ENCODE results near the gene STOM. TPM values are rescaled to one million over a fixed set of nuclear protein-coding genes. Genes with fewer than 3 reads are reported as not detected.
A peak's percentile ranks its signal among the peaks of the same experiment; 100 is the strongest.

The STOM gene
- total and polyA plus RNA-seq, 3 donors from 2014 or later = 49.7 to 82.3 (median 53.6) TPM

GRCh38 chr9:121348221-121348620 lies 21.8 kb downstream of the STOM start:
- Histone ChIP-seq H3K4me1 (peaks cover 22% of the 10 kb centered on the region), H3K27me3 (no peaks in the 10 kb centered on the region), H3K36me3 (ENCODE audit: low read depth, missing control alignments) (no peaks in the 10 kb centered on the region), H3K9me3 (no peaks in the 10 kb centered on the region), H3K4me3 (no peak overlapping the region), H3K27ac (no peak overlapping the region)
- no peak for DNase-seq
- TF ChIP-seq CTCF (IDR thresholded peaks at IDR 0.05) (no peak), POLR2A (IDR thresholded peaks at IDR 0.05) (no peak)
- intact Hi-C loops (cut with DNase I; ENCODE audit: low total_unique reads) = no loop called here
- 63 to 84% methylated on average over 3 of the region's 3 CpGs for WGBS, 2 donors

DNA sequence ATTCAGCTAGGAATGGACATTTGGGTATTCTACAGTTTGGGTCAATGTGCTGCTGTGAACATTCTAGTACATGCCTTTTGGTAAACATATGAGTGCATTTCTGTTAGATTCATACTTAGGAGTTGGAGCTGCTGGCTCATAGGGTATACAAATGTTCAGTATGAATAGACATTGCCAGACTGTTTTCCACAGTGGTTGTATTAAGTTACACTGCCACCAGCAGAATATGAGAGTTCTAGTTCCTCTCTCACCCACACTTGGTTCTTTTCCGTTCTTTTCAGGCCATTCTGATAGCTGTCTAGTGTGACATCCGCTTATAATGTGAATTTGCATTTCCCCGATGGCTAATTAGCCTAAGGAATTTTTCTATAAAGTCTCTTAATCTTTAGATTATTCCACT lies 25.0 kb downstream of the STOM start:
- intact Hi-C loops (cut with DNase I; ENCODE audit: low total_unique reads) = no loop called here
- DNase-seq = no peak
- Histone ChIP-seq H3K27ac (no peak overlapping the region), H3K27me3 (no peaks in the 10 kb centered on the region), H3K4me3 (no peak overlapping the region), H3K9me3 (no peaks in the 10 kb centered on the region), H3K4me1 (peaks cover 7% of the 10 kb centered on the region), H3K36me3 (ENCODE audit: low read depth, missing control alignments) (no peaks in the 10 kb centered on the region)
- 90 to 98% methylated on average over 3 of the region's 3 CpGs for WGBS, 2 donors
- TF ChIP-seq CTCF (IDR thresholded peaks at IDR 0.05) = no peak
- TF ChIP-seq POLR2A (IDR thresholded peaks at IDR 0.05) = no peak

GRCh38 chr9:121344184-121344583 lies 25.9 kb downstream of the STOM start:
- 72 to 84% methylated on average over 3 to 4 of the region's 4 CpGs for WGBS, 2 donors
- Histone ChIP-seq H3K27me3 (no peaks in the 10 kb centered on the region), H3K4me1 (peaks cover 5% of the 10 kb centered on the region), H3K36me3 (ENCODE audit: low read depth, missing control alignments) (no peaks in the 10 kb centered on the region), H3K27ac (no peak overlapping the region), H3K4me3 (no peak overlapping the region), H3K9me3 (no peaks in the 10 kb centered on the region)
- no peak for TF ChIP-seq CTCF (IDR thresholded peaks at IDR 0.05)
- no peak for TF ChIP-seq POLR2A (IDR thresholded peaks at IDR 0.05)
- no peak for DNase-seq
- intact Hi-C loops (cut with DNase I; ENCODE audit: low total_unique reads) = no loop called here

DNA sequence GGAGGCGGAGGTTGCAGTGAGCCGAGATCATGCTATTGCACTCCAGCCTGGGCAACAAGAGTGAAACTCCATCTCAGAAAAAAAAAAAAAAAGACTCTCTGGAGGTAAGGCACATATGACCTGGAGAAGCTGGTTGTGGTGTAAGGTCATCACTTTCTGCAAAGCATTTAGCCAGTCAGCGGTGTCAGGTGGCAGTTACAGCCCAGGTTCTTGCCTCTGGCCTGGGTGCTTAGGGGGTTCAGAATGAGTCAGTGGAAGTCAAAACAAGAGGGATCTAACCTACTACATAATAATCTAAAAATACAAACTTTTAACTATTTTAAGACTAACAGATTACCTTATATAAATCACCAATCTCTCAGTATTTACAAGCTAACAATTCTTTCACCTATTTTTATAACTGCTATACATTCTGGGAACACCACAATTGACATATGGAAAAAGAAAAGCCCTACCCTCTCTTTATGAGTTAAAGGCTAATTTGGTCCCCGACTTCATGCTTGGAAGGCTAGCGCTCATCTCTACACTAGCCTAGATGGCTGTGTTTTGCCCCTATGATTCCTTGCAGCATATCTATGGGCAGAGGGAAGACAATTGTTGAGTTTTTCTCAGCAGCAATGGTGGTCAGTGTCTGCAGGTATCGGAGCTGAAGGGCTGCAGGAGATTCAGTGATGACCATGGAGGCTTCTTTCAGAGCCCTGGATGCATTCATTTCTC lies 29.2 kb downstream of the STOM start:
- no peaks in the 10 kb centered on the region for H3K27me3 ChIP-seq
- no peak overlapping the region for H3K4me3 ChIP-seq
- no peaks in the 10 kb centered on the region for H3K36me3 ChIP-seq (ENCODE audit: low read depth, missing control alignments)
- 96 to 99% methylated on average over 6 of the region's 6 CpGs for WGBS, 2 donors
- H3K9me3 ChIP-seq = no peaks in the 10 kb centered on the region
- H3K4me1 ChIP-seq = peaks cover 12% of the 10 kb centered on the region
- intact Hi-C loops (cut with DNase I; ENCODE audit: low total_unique reads) = no loop called here
- TF ChIP-seq POLR2A (IDR thresholded peaks at IDR 0.05) = no peak
- TF ChIP-seq CTCF (IDR thresholded peaks at IDR 0.05) = no peak
- no peak for DNase-seq
- no peak overlapping the region for H3K27ac ChIP-seq

- Histone ChIP-seq H3K36me3 (ENCODE audit: low read depth, missing control alignments) (no peaks in the 10 kb centered on the region), H3K27ac (peak overlapping the region in 1 of 2 donors; percentile 4)
- TF ChIP-seq POLR2A (IDR thresholded peaks at IDR 0.05) (no peak), CTCF (IDR thresholded peaks at IDR 0.05) (no peak)
Measured at GRCh38 chr9:121339437-121339836, 30.6 kb downstream of the STOM start.

More at GRCh38 chr9:121339437-121339836, 30.6 kb downstream of the STOM start:
- H3K27me3 ChIP-seq = no peaks in the 10 kb centered on the region
- peaks cover 13% of the 10 kb centered on the region for H3K4me1 ChIP-seq
- no peaks in the 10 kb centered on the region for H3K9me3 ChIP-seq
- WGBS, 2 donors = 57 to 69% methylated on average over 2 of the region's 2 CpGs
- intact Hi-C loops (cut with DNase I; ENCODE audit: low total_unique reads) = no loop called here
- DNase-seq = no peak
- no peak overlapping the region for H3K4me3 ChIP-seq

Measured in testis (tissue), 3 donors.